ENCODE measurements around the gene GSG1L.

- no peak for TF ChIP-seq NFYC (CRISPR knock-in tag; IDR thresholded peaks at IDR 0.05)
- no peak for TF ChIP-seq POLR2A (IDR thresholded peaks at IDR 0.05; ENCODE audit: insufficient read depth in 1 of 2, low read depth in 2 of 2, low read length in 2 of 2)
- TF ChIP-seq ZNF10 (CRISPR knock-in tag; IDR thresholded peaks at IDR 0.05; ENCODE audit: borderline replicate concordance, low read depth), result no peak
- TF ChIP-seq CENPT (CRISPR knock-in tag; IDR thresholded peaks at IDR 0.05; ENCODE audit: low read depth), result no peak
- no peak for TF ChIP-seq ZNF136 (CRISPR knock-in tag; IDR thresholded peaks at IDR 0.05; ENCODE audit: low read depth)
- TF ChIP-seq HMGXB3 (CRISPR knock-in tag; IDR thresholded peaks at IDR 0.05; ENCODE audit: borderline replicate concordance), result no peak
- TF ChIP-seq MAX (IDR thresholded peaks at IDR 0.05), result no peak
- no peak for TF ChIP-seq ZNF275 (CRISPR knock-in tag; IDR thresholded peaks at IDR 0.05; ENCODE audit: borderline replicate concordance)
- TF ChIP-seq AGO1 (IDR thresholded peaks at IDR 0.05; ENCODE audit: low read depth, low read length, poor library complexity, severe bottlenecking), result no peak
Measured at GRCh38 chr16:27880287-27880686, 183.2 kb downstream of the GSG1L start.

Data from HepG2 (cell line).